ENCODE measurements around the gene UAP1.

UAP1 gene

GRCh38 chr1:162550925-162551324 is 10.6 kb upstream of the UAP1 start:
- POLR2A ChIA-PET, result no interaction called here
- CTCF ChIA-PET, result no interaction called here
- no peak for DNase-seq (ENCODE audit: extremely low spot score)
- TF ChIP-seq CTCF (IDR thresholded peaks at IDR 0.05; ENCODE audit: control extremely low read depth, extremely low read depth, low read depth, missing control alignments), result no peak

GRCh38 chr1:162551969-162552683 is 9.4 kb upstream of the UAP1 start:
- DNase-seq (ENCODE audit: extremely low spot score), result no peak
- CTCF ChIA-PET, result no interaction called here
- POLR2A ChIA-PET, result no interaction called here
- TF ChIP-seq CTCF (IDR thresholded peaks at IDR 0.05; ENCODE audit: control extremely low read depth, extremely low read depth, low read depth, missing control alignments), result no peak

- ChIA-PET POLR2A (no interaction called here), CTCF (no interaction called here)
- no peak for TF ChIP-seq CTCF (IDR thresholded peaks at IDR 0.05; ENCODE audit: control extremely low read depth, extremely low read depth, low read depth, missing control alignments)
- DNase-seq (ENCODE audit: extremely low spot score), result no peak
Observed at GRCh38 chr1:162552684-162553252, 8.8 kb upstream of the UAP1 start.

GRCh38 chr1:162554258-162554657 is 7.3 kb upstream of the UAP1 start:
- no peak for DNase-seq (ENCODE audit: extremely low spot score)
- ChIA-PET POLR2A (no interaction called here), CTCF (no interaction called here)
- no peak for TF ChIP-seq CTCF (IDR thresholded peaks at IDR 0.05; ENCODE audit: control extremely low read depth, extremely low read depth, low read depth, missing control alignments)

GRCh38 chr1:162557536-162557935 is 4.0 kb upstream of the UAP1 start:
- no peak for DNase-seq (ENCODE audit: extremely low spot score)
- ChIA-PET CTCF (interaction anchor here (1.5 to 1.6 kb wide), 2 partner anchors 11 to 56 kb away, joined by 4 read pairs; no protein-coding TSS in a partner anchor), POLR2A (no interaction called here)
- no peak for TF ChIP-seq CTCF (IDR thresholded peaks at IDR 0.05; ENCODE audit: control extremely low read depth, extremely low read depth, low read depth, missing control alignments)

- DNase-seq (ENCODE audit: extremely low spot score), result no peak
- TF ChIP-seq CTCF (IDR thresholded peaks at IDR 0.05; ENCODE audit: control extremely low read depth, extremely low read depth, low read depth, missing control alignments), result no peak
- ChIA-PET CTCF (interaction anchor here (1.2 to 1.7 kb wide), 2 partner anchors 14 to 53 kb away, joined by 4 read pairs; no protein-coding TSS in a partner anchor), POLR2A (interaction anchor here (0.5 kb wide), 1 partner anchor 216 kb away, joined by 5 read pairs; no protein-coding TSS in a partner anchor)
Observed at GRCh38 chr1:162560303-162561036, 1.1 kb upstream of the UAP1 start.

Data from GM10248 (cell line).